ENCODE results near the gene NRP1.
A peak's percentile ranks its signal among the peaks of the same experiment; 100 is the strongest.

NRP1 gene

GRCh38 chr10:33347211-33347610, 12.7 kb upstream of the NRP1 start:
- no peak for DNase-seq

GRCh38 chr10:33345236-33345635, 10.8 kb upstream of the NRP1 start:
- no peak for DNase-seq

GRCh38 chr10:33344676-33345075, 10.2 kb upstream of the NRP1 start:
- no peak for DNase-seq

GRCh38 chr10:33341637-33342036, 7.2 kb upstream of the NRP1 start:
- DNase-seq: no peak

- no peak for DNase-seq
These were observed 3.0 kb upstream of the NRP1 start for GRCh38 chr10:33337326-33337957.

- no peak for DNase-seq
These were observed 2.3 kb upstream of the NRP1 start for GRCh38 chr10:33336582-33337325.

- DNase-seq: no peak
These were observed 1.5 kb upstream of the NRP1 start for GRCh38 chr10:33335801-33336581.

- DNase-seq: no peak
These were observed 1.0 kb upstream of the NRP1 start for GRCh38 chr10:33335551-33335800.

- no peak for DNase-seq
These were observed 511 bp upstream of the NRP1 start for GRCh38 chr10:33334805-33335550.

- no peak for DNase-seq
These were observed 986 bp downstream of the NRP1 start for GRCh38 chr10:33333260-33334101.

GRCh38 chr10:33332183-33333065, 2.0 kb downstream of the NRP1 start:
- no peak for DNase-seq

- DNase-seq: no peak
These were observed 3.1 kb downstream of the NRP1 start for GRCh38 chr10:33331379-33331694.

- DNase-seq: peak; percentile 59
These were observed 3.7 kb downstream of the NRP1 start for GRCh38 chr10:33330543-33331378.

GRCh38 chr10:33329178-33329577, 5.3 kb downstream of the NRP1 start:
- no peak for DNase-seq

- DNase-seq: no peak
These were observed 6.2 kb downstream of the NRP1 start for GRCh38 chr10:33328253-33328652.

GRCh38 chr10:33327751-33328150, 6.7 kb downstream of the NRP1 start:
- DNase-seq: no peak

- no peak for DNase-seq
These were observed 7.5 kb downstream of the NRP1 start for GRCh38 chr10:33326933-33327332.

- no peak for DNase-seq
These were observed 8.5 kb downstream of the NRP1 start for GRCh38 chr10:33325929-33326328.

- DNase-seq: no peak
These were observed 10.7 kb downstream of the NRP1 start for GRCh38 chr10:33323721-33324120.

- DNase-seq: no peak
These were observed 13.0 kb downstream of the NRP1 start for GRCh38 chr10:33321516-33321915.

GRCh38 chr10:33320288-33320687, 14.2 kb downstream of the NRP1 start:
- DNase-seq: no peak
